Fibroblast of skin of right biceps (primary cell): ENCODE measurements around the gene CASZ1.

ENCODE experiments used
- DNase-seq: peaks from one replicate; pipeline ENCODE4 v3.0.0-alpha.2; 2013

Gene CASZ1

GRCh38 chr1:10796029-10796944 is at the start of gene CASZ1:
Gene CASZ1, minus strand, starts transcription at chr1:10796646. Its CDS starts 102,757 bp downstream, at chr1:10693889.
- peak; percentile 87 for DNase-seq

GRCh38 chr1:10843697-10844096 is 47.3 kb upstream of the CASZ1 start:
- no peak for DNase-seq

- no peak for DNase-seq
These were observed 44.7 kb upstream of the CASZ1 start for GRCh38 chr1:10841118-10841517.

DNA sequence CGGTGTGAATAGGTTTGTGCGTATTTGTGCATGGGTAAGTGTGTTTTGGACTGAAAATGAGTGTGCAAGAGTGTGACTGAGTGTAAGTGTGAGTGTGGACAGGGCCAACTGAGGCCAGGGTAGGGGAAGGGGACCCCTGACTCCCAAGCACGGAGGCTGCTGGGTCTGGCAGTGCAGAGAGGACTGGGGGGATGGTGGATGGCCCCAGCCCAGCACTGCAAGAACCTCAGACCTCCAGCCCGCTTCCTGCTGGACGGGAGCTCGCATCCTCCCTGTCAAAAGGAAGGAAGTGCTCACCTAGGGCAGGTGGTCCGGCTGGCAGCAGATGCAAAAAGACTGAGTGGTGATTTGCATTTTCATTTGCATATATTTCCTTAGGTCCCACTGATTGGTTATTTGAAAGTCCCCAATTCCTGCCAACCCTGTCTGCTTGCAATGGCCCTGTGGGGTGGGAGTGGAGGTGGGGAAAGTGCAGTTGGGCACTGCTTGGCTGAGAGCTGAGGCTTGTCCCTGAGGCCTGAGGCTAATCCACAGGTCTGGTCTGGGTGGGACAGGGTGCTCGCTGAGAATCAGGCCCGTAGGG is 42.8 kb upstream of the CASZ1 start:
- DNase-seq: no peak

DNA sequence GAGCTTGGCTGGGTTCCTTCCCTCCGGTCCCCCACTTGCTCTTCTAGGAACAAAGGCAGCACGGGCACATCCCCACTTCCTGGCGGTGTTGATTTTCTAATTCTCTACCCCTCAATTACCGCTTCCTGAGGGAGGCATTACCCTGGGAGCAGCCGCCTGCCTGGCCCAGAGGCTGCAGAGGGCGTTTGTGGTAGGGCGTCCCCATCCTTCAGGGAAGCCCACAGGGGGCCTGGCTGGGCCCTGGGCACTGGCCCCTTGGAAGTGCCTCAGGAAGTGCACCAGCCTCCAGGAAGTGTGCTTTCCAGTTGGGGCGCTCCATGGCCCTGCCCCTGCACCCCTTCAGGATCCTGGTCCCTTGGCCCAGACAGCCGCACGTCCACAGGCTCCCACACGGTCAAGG is 42.1 kb upstream of the CASZ1 start:
- no peak for DNase-seq

DNA sequence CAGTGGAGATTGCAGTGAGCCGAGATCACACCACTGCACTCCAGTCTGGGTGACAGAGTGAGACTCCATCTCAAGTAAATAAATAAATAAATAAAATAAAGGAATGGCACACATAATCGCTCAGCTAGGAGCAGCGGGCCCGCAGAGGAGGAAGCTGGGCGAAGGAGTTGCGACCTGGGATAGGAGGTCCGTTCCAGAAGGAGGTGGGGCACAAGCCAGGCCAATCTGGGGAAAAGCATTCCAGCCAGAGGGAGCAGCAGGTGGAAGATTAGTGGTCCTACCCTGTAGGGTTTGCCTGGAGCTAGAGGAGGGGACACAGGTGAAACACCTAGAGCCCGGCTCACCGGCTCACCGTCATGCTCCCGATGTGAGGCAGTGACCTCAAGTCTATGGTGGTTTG is 40.3 kb upstream of the CASZ1 start:
- DNase-seq: no peak

- peak; percentile 56 for DNase-seq
These were observed 39.5 kb upstream of the CASZ1 start for GRCh38 chr1:10835822-10836421.

GRCh38 chr1:10835421-10835820 is 39.0 kb upstream of the CASZ1 start:
- no peak for DNase-seq

DNA sequence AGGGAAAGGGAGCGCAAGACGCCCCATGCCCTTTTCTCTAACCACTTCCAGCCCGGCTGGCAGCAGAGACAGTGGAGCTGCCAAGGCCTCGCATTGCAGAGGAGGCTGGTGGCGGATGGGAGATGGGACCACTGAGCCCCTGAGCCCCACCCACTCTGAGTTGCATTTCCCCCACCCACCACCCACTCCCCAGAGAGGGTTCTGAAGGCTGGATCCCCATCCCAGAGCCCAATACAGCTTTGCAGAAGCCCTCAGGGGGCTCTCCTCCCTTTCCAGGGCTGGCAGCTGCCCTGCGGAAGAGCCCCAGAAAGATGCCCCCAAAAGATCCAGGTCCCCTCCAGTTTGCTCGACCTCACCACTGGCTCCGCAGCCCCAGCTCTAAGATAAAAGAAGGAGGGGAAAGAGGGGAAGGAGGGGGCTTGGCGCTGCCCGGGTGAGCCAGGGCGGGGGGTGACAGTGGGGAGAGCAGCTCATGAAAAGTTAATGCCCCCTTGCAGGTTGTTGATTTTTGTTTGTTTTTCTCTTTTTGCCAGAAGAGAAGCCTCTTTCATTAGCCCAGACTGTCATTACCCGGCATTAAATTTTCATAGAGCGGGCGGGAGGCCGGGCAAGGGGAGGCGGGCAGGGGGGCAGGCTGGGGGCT is 38.4 kb upstream of the CASZ1 start:
- DNase-seq: no peak

DNA sequence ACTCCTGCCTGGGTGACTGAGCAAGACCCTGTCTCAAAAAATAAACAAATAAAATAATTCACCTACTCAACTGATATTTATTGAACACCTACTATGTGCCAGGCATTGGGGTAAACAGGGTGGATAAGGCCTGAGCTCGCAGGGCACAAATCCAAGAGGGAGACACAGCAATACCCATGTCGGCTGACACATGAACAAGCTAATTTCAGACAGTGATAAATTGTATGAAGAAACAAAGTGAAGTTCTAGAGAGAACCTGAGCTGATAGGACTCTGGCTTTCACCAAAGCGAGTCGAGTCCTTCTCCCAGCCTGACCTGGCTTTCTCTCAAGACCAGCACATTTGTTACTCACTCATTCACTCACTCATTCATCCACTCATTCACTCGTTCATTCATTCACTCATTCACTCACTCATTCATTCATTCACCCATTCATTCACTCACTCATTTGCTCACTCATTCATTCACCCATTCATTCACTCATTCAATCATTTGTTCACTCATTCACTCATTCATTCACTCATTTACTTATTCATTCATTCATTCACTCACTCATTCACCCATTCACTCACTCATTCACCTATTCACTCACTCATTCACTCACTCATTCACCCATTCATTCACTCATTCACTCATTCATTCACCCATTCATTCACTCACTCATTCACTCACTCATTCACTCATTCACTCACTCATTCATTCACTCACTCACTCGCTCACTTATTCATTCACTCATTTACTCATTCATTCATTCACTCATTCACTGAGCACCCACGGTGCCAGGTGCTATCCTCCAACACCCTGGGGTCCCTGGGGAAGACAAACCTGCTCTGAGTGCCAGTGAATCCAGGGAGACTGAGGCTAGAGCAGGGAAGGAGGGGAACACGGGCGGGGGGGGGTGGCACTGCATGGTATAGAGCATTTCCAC is 37.4 kb upstream of the CASZ1 start:
- no peak for DNase-seq

DNA sequence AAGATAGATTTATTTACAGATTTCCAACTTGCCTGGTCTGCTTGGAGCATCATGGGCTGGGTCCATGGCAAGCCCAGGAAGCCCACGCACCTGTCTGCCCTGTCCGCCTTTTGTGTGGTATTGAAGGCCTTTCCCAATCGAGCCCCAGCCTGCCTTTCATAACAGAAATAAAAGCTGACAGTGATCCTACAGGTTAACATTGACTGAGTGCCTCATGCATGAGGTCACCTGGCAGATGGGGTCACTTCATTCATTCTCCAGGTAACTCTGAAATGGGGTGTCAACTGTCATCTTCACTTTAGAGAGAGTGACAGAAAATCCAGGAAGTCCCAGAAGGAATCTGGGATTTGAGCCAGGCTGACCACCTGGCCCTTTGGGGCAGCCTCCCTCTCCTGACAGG is 36.3 kb upstream of the CASZ1 start:
- no peak for DNase-seq

GRCh38 chr1:10830961-10831668 is 34.7 kb upstream of the CASZ1 start:
- DNase-seq: peak; percentile 3

DNA sequence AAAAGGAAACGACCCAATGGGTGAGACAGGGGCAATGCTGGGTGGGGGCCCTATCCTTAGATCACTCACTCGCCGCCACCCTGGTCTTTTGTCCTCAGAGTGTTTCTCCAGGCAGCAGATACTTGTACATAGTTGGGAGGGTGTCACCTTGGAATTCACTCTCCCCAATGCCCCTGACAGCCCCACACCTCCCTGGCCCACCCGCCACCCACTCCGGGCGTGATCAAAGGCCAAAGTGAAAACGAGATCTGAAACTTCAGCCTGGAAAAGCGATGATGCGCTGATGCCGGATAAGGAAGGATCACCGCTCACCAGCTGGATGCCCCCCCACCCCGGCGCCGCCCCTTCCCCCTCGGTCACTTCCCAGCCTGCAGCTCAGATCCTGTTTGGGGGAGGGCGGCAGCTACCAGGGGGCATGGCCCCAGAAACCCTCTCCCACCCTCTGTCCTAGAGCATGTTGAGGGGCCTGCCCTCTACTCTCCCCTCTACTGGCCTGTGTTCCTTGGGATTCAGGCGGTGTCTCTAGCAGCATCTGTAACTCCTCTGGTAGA is 33.6 kb upstream of the CASZ1 start:
- DNase-seq: no peak

GRCh38 chr1:10829067-10829818 is 32.8 kb upstream of the CASZ1 start:
- DNase-seq: no peak

GRCh38 chr1:10827377-10828333 is 31.2 kb upstream of the CASZ1 start:
- DNase-seq: no peak

GRCh38 chr1:10825592-10825991 is 29.1 kb upstream of the CASZ1 start:
- DNase-seq: no peak

- DNase-seq: peak; percentile 45
These were observed 28.5 kb upstream of the CASZ1 start for GRCh38 chr1:10824821-10825540.

DNA sequence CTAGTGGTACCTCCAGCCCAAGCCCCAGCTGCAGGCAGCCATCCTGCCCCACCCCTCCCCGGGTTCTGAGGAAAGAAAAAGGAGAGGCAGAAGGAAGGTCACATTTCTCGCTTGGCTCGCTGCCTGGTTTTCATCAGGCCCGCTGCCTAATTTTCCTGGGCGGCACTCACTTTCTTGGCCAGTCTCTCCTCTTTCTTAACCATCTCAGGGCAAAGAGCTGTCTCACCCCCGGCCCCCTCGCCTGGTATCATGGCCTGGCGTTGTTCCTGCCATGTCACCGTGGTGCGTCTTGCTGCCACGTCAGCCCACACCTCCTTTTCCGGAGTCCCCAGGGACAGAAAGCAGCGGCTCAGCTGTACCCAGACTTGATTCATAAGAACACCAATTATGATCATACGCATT is 26.6 kb upstream of the CASZ1 start:
- no peak for DNase-seq

DNA sequence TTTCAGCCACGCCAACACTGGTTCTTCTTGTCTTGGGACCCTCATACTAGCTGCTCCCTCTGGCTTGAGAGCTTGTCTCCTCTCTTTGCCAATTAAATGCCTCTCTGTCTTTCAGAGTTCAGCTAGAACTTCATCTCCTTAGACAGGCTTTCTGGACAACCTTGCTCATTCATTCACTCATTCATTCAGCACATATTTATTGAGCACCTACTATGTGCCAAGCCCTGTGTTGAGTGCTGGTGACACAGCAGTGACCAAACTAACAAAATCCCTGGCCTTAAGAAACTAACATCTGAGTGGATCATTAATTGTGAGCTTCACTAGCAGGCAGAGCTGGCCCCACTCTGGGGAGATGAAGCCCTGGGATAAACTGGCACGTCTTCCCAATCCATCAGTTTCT is 24.9 kb upstream of the CASZ1 start:
- no peak for DNase-seq
